Amniotic stem cell (primary cell): ENCODE results near the gene TPM2.

Experiments used
- DNase-seq: peaks from one replicate; lab custom pipeline; 2025; lab: John Stamatoyannopoulos, UW

Gene TPM2

DNA sequence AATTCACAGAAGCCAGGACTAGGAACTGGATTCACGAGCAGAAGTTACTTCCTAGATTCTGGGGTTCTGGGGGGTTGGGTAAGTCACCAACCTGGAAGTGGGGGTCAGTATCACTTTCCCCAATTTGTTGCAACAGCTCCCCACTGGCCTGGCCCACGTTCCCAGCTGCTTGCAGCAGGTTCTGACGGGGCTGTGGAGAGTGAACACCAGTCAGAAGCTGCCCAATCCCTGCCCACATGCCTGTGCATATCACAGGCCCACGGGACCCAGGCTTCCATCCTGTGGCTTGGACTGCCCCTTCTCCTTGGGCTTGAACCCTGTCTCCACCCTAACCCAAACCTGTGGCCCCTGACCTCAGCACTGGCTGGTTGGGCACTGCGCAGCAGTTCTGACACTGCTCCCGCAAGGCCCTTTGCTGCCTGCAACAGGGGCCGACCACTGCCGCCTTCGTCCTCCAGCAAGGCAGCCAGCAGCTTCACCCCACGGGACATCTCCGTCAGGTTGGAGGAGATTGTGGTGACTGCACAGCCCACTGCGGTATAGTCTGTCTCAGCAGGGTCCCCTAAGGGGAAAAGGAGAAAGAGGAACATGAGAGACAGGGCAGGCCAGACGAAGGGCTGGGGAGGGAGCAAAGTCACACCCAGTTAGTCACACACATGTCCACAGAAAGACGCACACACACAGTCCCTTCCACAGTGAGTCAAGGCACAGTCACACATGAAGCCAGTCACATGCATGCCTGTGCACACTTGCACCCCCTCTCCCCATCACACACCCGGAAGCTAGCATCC is 29.2 kb upstream of the TPM2 start:
- no peak for DNase-seq

- DNase-seq, result no peak
Measured at GRCh38 chr9:35717132-35717870, 27.6 kb upstream of the TPM2 start.

DNA sequence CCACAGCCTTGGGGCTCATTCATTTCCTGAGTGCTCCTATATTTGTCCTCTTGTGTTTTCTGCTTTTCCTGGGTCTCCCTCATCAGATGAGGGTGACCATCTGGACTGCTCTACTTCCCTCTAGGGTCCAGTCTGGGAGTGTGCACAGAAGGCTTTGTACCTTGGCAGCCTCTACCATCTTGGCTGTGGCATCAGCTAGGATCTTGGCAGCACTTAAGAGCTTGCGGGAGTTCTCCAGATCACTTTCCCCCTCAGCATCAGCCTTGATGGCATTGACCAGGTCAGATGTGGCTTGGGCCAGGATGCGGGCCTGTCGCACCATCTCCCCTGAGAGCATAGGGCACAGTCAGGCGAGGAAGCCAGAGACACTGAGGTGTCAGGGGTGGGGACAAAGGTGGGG is 26.5 kb upstream of the TPM2 start:
- DNase-seq, result no peak

GRCh38 chr9:35714579-35715252 is 25.0 kb upstream of the TPM2 start:
- DNase-seq, result no peak

DNA sequence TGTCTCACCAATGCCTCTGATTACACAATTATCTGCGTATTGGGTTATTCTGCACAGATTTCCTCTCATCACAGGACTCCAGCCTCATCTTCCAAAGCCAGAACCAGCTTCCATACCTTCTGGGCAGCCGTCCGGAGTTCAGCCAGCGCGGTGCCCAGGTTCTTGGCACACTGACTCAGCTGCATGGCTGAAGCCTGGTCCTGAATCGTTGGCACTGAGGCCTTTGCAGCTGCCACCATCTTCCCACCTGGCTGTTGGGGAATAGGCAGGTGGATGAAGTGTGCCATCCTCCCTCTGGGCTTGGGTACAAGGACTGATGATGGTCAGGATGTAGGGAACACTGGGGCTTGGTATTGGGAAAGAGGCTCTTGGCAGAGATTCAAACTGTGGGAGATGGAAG is 24.4 kb upstream of the TPM2 start:
- DNase-seq, result no peak

- no peak for DNase-seq
Measured at GRCh38 chr9:35713578-35713977, 23.9 kb upstream of the TPM2 start.

DNA sequence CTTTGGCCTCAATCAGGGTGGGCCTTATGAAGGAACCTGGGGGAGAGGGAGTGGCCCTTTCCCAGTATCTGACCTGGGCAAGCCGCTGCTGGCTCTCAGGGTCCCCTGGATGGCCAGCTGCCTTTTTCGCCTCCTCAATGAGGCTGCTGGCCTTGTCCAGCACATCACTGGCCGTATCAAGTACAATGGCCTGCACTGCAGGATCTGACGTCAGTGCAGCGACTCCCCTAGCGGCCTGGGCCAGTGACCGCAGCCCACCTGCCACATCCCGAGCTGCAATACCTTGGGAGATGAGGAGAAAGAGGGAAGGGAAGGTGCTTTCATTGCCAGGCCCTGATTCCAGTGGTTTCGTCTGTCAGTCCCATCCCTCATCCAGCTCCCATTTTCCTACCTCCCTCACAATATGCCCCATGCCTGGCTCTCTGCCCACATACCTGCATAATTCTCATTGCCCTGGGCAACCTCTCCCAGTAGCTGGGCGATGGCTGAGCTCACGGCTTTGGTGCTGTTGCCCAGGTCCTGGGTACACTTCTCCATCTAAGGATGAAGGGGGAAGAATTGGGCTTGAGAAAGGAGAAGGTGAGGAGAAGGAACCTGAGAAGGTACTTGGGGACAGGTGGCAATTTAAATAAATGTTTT is 23.2 kb upstream of the TPM2 start:
- no peak for DNase-seq

DNA sequence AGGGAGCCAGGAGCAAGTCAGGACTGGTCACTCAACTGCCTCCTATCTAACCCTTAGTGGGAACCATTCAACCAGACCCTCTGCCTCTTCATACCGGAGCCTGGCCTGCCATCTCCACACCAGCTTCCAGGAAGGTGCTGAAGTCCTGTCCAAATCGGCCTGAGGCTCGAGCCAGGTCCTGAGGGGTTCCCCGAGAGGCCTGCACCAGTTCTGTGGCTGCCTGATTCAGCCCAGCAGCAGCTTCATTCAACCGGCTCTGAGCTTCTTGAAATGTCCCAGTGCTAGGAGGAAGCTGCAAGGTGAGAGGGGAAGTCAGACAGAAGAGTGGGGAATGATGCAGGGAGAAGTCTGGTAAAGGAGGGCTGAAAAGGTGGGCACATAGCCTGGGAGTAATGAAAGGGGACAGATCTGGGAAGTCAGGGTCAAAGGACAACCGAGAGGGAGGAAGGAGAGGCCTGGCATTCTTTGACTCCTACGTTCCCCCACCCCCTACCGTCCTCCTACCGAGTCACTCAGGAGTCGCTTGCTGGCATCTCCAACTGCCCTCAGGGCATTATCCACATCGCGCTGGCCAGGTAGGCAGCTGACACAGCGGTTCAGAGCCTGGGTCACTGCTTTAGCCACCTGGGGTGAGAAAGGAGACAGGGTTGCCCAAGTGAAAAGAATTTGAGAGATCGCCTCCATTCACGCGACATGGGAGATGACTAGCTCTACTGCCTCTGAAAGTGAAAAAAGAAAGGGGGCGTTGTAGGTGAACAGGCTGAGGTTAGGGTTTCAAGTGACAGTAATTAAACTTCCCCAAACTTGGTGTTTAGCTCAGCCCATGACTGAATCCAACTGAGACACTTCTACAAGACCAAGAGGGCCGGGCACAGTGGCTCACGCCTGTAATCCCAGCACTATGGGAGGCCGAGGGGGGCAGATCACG is 22.0 kb upstream of the TPM2 start:
- no peak for DNase-seq

- DNase-seq, result no peak
Measured at GRCh38 chr9:35710818-35711500, 21.2 kb upstream of the TPM2 start.

GRCh38 chr9:35708146-35708545 is 18.4 kb upstream of the TPM2 start:
- DNase-seq, result no peak

DNA sequence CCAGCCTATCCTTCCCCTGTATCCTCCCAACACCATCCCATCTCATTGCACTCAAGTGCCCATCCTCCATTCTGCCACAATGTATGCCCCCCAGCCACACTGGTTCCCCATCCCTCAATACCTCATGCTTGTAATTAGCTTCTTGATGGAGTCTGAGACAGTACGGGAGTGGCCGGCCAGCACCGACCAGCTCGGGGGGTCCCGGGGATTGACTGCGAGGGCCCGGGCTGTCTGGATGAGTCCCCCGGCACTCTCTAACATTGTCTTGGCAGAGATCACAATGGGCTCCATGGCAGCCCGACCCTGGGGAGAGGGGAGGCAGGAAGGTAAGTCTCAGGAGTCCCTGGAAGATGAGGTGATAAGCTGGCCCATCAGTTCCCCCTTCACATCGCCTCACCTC is 17.2 kb upstream of the TPM2 start:
- DNase-seq, result no peak

DNA sequence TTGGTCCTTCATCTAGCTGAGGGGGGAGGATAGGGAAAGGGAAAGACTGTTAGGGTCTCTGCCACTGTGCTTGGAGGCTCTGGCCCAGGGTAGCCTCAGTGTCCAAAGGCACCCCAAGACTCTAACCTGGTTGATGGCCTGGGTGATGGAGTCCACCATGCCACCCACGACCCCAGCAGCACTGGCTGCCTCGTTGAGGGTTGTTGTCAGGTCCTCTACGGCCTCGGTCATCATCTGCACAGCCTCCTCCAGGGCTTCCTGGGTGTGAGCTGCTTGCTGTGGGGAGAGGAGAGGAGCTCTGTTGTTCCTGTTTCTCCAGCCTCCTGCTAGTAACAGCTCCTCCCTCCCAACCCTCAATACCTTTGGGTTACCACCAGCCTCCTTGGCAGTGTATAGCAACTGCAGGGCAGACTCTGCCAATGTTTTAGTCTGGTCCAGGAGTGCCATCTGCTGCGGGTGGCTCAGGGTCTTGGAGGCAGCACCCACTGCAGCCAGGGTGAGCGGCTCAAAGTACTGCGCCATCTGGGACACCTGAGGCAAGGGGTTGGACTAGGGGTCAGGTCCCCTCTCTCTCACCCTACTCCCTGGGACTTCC is 16.2 kb upstream of the TPM2 start:
- DNase-seq, result no peak

DNA sequence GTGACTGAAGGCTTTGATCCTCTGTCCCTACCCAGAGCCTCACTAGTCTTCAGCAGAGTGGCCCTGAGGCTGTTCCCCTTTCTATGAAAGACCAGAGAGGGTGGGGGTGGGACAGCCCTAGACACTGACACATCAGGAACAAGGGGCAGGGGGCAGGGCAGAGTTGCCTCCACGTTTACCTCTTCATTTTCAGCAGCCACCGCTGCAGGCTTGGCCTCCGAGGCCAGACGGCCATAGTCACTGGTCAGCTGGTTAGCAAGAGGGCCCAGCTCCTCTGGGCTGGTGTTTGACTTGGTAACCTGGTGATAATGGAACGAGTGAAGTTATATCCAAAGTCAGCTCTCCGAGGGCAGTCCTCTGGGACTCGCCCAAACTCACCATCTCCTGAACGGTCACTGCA is 15.6 kb upstream of the TPM2 start:
- DNase-seq, result no peak

GRCh38 chr9:35703906-35704672 is 14.4 kb upstream of the TPM2 start:
- DNase-seq, result no peak

- no peak for DNase-seq
Measured at GRCh38 chr9:35702696-35703095, 13.0 kb upstream of the TPM2 start.

GRCh38 chr9:35700942-35701341 is 11.2 kb upstream of the TPM2 start:
- DNase-seq, result no peak

GRCh38 chr9:35700031-35700430 is 10.3 kb upstream of the TPM2 start:
- no peak for DNase-seq

DNA sequence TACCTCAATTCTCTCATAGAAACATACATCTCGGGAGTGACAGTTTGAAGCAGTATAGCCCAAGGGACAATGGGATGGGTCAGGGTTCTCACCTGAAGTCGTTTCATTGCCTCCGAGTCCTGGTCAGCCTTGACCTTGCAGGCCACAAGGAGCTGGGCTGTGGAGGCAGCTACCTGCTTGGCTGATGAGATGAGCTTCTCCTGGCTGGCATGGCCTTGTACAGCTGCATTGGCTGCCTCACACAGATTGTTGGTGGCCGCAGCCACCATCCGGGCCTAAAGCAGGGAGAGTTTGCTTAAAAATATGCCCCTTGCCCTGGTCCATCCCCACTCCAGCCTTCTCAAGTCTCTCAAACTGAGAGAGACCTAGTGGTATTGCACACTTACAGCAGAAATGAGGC is 8.5 kb upstream of the TPM2 start:
- DNase-seq, result no peak

DNA sequence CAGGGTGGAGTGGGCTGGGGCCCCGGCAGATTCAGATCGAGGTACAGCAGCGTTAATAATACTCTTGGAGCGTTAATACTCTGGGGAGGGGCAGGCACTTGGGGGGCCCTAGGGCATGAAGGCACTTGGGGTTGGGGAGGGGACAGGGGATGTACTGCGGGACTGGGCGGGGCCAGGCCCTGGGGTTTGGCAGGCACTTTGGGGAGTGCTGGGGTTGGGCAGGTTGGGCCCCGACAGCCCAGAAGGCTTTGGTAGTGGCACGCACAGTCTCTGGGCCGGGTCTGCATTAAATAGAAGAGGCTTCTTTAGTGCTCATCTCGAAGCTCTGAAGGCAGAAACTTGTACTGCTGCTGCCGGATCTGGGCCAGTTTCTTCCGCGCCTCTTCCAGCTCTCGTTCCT is 7.8 kb upstream of the TPM2 start:
- DNase-seq, result no peak
